Sigmoid colon (tissue), 7 donors: ENCODE results near the gene SWAP70. TPM values are rescaled to one million over a fixed set of nuclear protein-coding genes. Genes with fewer than 3 reads are reported as not detected.

Source experiments
- DNase-seq: peaks from one replicate; pipeline ENCODE4 v3.0.0-alpha.2; 2019
- H3K27ac ChIP-seq, 4 donors: fragments of 200-600 bp; sonication (generic); one replicate each; pipeline ENCODE4 v1.5.1; 2016 to 2019; ENCODE audit warnings: mild to moderate bottlenecking in 1 of 4
- H3K27me3 ChIP-seq, 3 donors: fragments of 200-600 bp; sonication (generic); one replicate each; pipeline ENCODE4 v1.5.1; 2019; ENCODE audit warnings: mild to moderate bottlenecking in 1 of 3
- H3K36me3 ChIP-seq, 4 donors: fragments of 200-600 bp; sonication (generic); one replicate each; pipeline ENCODE4 v1.5.1; 2016 to 2019
- H3K4me1 ChIP-seq, 4 donors: fragments of 200-600 bp; sonication (generic); one replicate each; pipeline ENCODE4 v1.5.1; 2017 to 2019
- H3K4me3 ChIP-seq, 4 donors: fragments of 200-600 bp; sonication (generic); one replicate each; pipeline ENCODE4 v1.5.1; 2017 to 2019; ENCODE audit warnings: mild to moderate bottlenecking in 2 of 4, moderate library complexity in 1 of 4
- H3K9me3 ChIP-seq, 4 donors: fragments of 200-600 bp in 3 of 4; sonication (generic) in 3 of 4; one replicate each; pipeline versions ENCODE4 v1.5.1 to v1.6.1; 2013 to 2019
- CTCF ChIP-seq, 4 experiments: fragments of 450-650 bp in 3 of 4; fragments of 200-600 bp in 1 of 4; IDR thresholded peaks; one replicate each; pipeline ENCODE4 v1.5.1; 2016 to 2019; ENCODE audit warnings: antibody characterized with exemption in 4 of 4, mild to moderate bottlenecking in 3 of 4, moderate library complexity in 2 of 4
- EP300 ChIP-seq, 4 donors: sonication (generic); formaldehyde crosslinking; IDR thresholded peaks; one replicate each; pipeline ENCODE4 v1.6.1; 2017; ENCODE audit warnings: antibody characterized with exemption in 4 of 4
- POLR2A ChIP-seq, 2 donors: fragments of 450-650 bp; IDR thresholded peaks; one replicate each; pipeline ENCODE4 v1.6.1; 2016; ENCODE audit warnings: antibody characterized with exemption in 2 of 2, mild to moderate bottlenecking in 2 of 2, moderate library complexity in 2 of 2
- POLR2AphosphoS5 ChIP-seq, 4 donors: sonication (generic); formaldehyde crosslinking; IDR thresholded peaks; one replicate each; pipeline ENCODE4 v1.6.1; 2017; ENCODE audit warnings: antibody characterized with exemption in 4 of 4
- WGBS, 2 donors: extraction: QIAGEN DNeasy Blood & Tissue Kit; methylation state at CpG; one replicate each; pipeline ENCODE4 v1.1.7; 2013; 5-methylcytosine and 5-hydroxymethylcytosine counted together
- intact Hi-C: fragments of 100-400 bp; cut with DNase I; formaldehyde crosslinking; loops from one replicate; pipeline ENCODE4 v1.15.1; 2023
- polyA plus RNA-seq, 3 donors: library from polyadenylated mRNA; stranded (reverse); fragments of 200-250 nt; gene quantifications; one replicate each; pipeline ENCODE4 v1.2.3, GENCODE V29; 2013
- total RNA-seq, 4 donors: library from RNA; depleted of rRNA; stranded (reverse); fragments of >200 nt; gene quantifications; one replicate each; pipeline ENCODE4 v1.1.0, GENCODE V29; 2016
- donor health status: healthy with polysubstance abuse.
- donor health status: Bipolar disorder and iron deficiency.
- donor health status: healthy.

SWAP70 gene
- total RNA-seq: 10 to 100 TPM; 22.1 to 30.3 (median 28.6) TPM
- polyA plus RNA-seq: 10 to 100 TPM in 2 of 3 donors, 1 to 10 TPM in 1; 9.5 to 19.8 (median 10.8) TPM

GRCh38 chr11:9663699-9664275, at the start of gene SWAP70:
TSS of gene SWAP70 (plus strand) at chr11:9664077. CDS start at chr11:9664180, 103 bp downstream.
- 1% methylated on average over 38 of the region's 38 CpGs for WGBS, 2 donors
- TF ChIP-seq EP300 (IDR thresholded peaks at IDR 0.05) (no peak), POLR2A (IDR thresholded peaks at IDR 0.05) (peak; percentile 21 to 37), CTCF (IDR thresholded peaks at IDR 0.05) (peak; percentile 59 to 84 (median 72)), POLR2AphosphoS5 (IDR thresholded peaks at IDR 0.05) (peak; percentile 61 to 93 (median 87))
- no peaks in the 10 kb centered on the region for H3K27me3 ChIP-seq

GRCh38 chr11:9615031-9615451, 48.8 kb upstream of the SWAP70 start:
- Histone ChIP-seq H3K27ac (peak overlapping the region; percentile 90 to 98 (median 98)), H3K4me1 (peaks cover 0 to 26% (median 18%) of the 10 kb centered on the region in 4 donors), H3K36me3 (no peaks in the 10 kb centered on the region), H3K27me3 (no peaks in the 10 kb centered on the region), H3K9me3 (no peaks in the 10 kb centered on the region), H3K4me3 (peak overlapping the region in 1 of 4 donors; percentile 60)
- TF ChIP-seq EP300 (IDR thresholded peaks at IDR 0.05): no peak
- no peak for TF ChIP-seq POLR2AphosphoS5 (IDR thresholded peaks at IDR 0.05)
- DNase-seq: no peak
- 66 to 67% methylated on average over 2 of the region's 2 CpGs for WGBS, 2 donors
- intact Hi-C loops: loop anchor here (2.0 to 10.0 kb wide), 3 partner anchors 48 to 360 kb away; no protein-coding TSS in a partner anchor

More at GRCh38 chr11:9663699-9664275, at the start of gene SWAP70:
- intact Hi-C loops: loop anchor here (2.0 to 5.0 kb wide), 3 partner anchors 49 to 644 kb away; partner anchors contain the start of gene ADM
- peaks cover 0 to 16% (median 5%) of the 10 kb centered on the region in 4 donors for H3K4me1 ChIP-seq
- peak within 1 kb of the TSS; percentile 86 to 99 (median 93) for H3K27ac ChIP-seq
- peak; percentile 95 for DNase-seq
- no peaks in the 10 kb centered on the region for H3K36me3 ChIP-seq
- H3K9me3 ChIP-seq: no peaks in the 10 kb centered on the region
- peak within 1 kb of the TSS; percentile 69 to 99 (median 84) for H3K4me3 ChIP-seq

GRCh38 chr11:9616042-9616675, 47.7 kb upstream of the SWAP70 start:
- intact Hi-C loops: loop anchor here (10.0 kb wide), 1 partner anchor 359 kb away; no protein-coding TSS in a partner anchor

GRCh38 chr11:9616858-9617257, 47.0 kb upstream of the SWAP70 start:
- intact Hi-C loops: loop anchor here (10.0 kb wide), 1 partner anchor 358 kb away; no protein-coding TSS in a partner anchor

More at GRCh38 chr11:9616042-9616675, 47.7 kb upstream of the SWAP70 start:
- WGBS, 2 donors: 43 to 73% methylated on average over 2 of the region's 2 CpGs
- no peaks in the 10 kb centered on the region for H3K9me3 ChIP-seq
- no peak overlapping the region for H3K4me3 ChIP-seq
- TF ChIP-seq POLR2A (IDR thresholded peaks at IDR 0.05) (no peak), CTCF (IDR thresholded peaks at IDR 0.05) (no peak), EP300 (IDR thresholded peaks at IDR 0.05) (no peak), POLR2AphosphoS5 (IDR thresholded peaks at IDR 0.05) (no peak)
- DNase-seq: no peak
- H3K27me3 ChIP-seq: no peaks in the 10 kb centered on the region
- H3K36me3 ChIP-seq: no peaks in the 10 kb centered on the region
- peaks cover 0 to 26% (median 18%) of the 10 kb centered on the region in 4 donors for H3K4me1 ChIP-seq
- no peak overlapping the region for H3K27ac ChIP-seq

More at GRCh38 chr11:9616858-9617257, 47.0 kb upstream of the SWAP70 start:
- Histone ChIP-seq H3K4me1 (peaks cover 0 to 26% (median 16%) of the 10 kb centered on the region in 4 donors), H3K36me3 (no peaks in the 10 kb centered on the region), H3K9me3 (no peaks in the 10 kb centered on the region), H3K27ac (no peak overlapping the region), H3K27me3 (no peaks in the 10 kb centered on the region), H3K4me3 (no peak overlapping the region)
- WGBS, 2 donors: 93 to 95% methylated on average over 4 of the region's 4 CpGs
- DNase-seq: peak; percentile 50
- TF ChIP-seq POLR2AphosphoS5 (IDR thresholded peaks at IDR 0.05) (no peak), CTCF (IDR thresholded peaks at IDR 0.05) (no peak), POLR2A (IDR thresholded peaks at IDR 0.05) (no peak), EP300 (IDR thresholded peaks at IDR 0.05) (no peak)
